Measurements from ENCODE around the gene BUD23. TPM values are rescaled to one million over a fixed set of nuclear protein-coding genes. Genes with fewer than 3 reads are reported as not detected.

The BUD23 gene
- total RNA-seq, 4 donors from 2014 or later: 12.4 to 54.6 (median 31.5) TPM

DNA sequence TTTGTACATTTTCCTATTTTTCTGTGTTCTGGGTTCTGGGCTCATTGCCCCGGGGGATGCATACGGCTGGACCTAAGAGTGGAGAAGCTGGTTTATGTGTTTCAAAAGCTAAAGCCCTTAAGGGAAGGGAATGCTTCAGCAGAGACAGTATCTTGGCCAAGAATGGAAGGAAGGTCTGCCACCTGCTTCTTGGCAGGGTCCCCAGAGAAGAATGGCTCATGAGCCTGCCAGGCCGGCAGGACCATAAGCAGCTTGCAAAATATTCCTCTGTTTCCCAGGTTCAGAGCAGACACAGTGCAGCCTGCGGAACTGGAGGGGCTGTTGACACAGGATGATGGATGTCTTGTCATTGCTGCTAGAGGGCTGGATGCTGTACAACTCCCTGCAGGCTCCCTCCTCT lies 63.0 kb downstream of the BUD23 start:
- no peak for DNase-seq
- no peaks in the 10 kb centered on the region for H3K4me1 ChIP-seq
- TF ChIP-seq POLR2A (IDR thresholded peaks at IDR 0.05): no peak
- TF ChIP-seq, protein P1, sequence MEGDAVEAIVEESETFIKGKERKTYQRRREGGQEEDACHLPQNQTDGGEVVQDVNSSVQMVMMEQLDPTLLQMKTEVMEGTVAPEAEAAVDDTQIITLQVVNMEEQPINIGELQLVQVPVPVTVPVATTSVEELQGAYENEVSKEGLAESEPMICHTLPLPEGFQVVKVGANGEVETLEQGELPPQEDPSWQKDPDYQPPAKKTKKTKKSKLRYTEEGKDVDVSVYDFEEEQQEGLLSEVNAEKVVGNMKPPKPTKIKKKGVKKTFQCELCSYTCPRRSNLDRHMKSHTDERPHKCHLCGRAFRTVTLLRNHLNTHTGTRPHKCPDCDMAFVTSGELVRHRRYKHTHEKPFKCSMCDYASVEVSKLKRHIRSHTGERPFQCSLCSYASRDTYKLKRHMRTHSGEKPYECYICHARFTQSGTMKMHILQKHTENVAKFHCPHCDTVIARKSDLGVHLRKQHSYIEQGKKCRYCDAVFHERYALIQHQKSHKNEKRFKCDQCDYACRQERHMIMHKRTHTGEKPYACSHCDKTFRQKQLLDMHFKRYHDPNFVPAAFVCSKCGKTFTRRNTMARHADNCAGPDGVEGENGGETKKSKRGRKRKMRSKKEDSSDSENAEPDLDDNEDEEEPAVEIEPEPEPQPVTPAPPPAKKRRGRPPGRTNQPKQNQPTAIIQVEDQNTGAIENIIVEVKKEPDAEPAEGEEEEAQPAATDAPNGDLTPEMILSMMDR (IDR thresholded peaks at IDR 0.05): no peak
- H3K27me3 ChIP-seq: no peaks in the 10 kb centered on the region
- H3K4me3 ChIP-seq: no peak overlapping the region
- intact Hi-C loops (cut with DNase I; ENCODE audit: low total_unique reads): no loop called here
- H3K9me3 ChIP-seq: no peaks in the 10 kb centered on the region
- H3K36me3 ChIP-seq: no peaks in the 10 kb centered on the region
- H3K27ac ChIP-seq: no peak overlapping the region

MicroRNA genes within 50 kb of the gene (microRNA counts, 767-probe panel; counts per million panel counts)
- 0 counts per million in 2 donors for microRNA hsa-miR-4284

Small RNAs within 50 kb of the gene (microRNA-seq; reads per million reads assigned to microRNA genes)
- gene MIR4284 (ENCODE audit: borderline microRNAs expressed, borderline replicate concordance): not detected

Small RNAs within 50 kb of the gene (small RNA-seq; reads per million reads assigned to genes)
- gene MIR4284: not detected
- not detected for gene RN7SL265P

Other genes starting within 250 kb of the BUD23 start
- 1 to 10 TPM in 1 of 4 donors, under 1 TPM in 2, not detected in 1; 0.55 to 1.5 (median 0.90) TPM for gene FZD9, start 249.8 kb upstream of the BUD23 start, total RNA-seq
- 10 to 100 TPM; 29.5 to 79.5 (median 59.8) TPM for gene BAZ1B, start 161.3 kb upstream of the BUD23 start, total RNA-seq
- gene BCL7B, start 125.9 kb upstream of the BUD23 start, total RNA-seq: 10 to 100 TPM; 13.8 to 63.5 (median 43.7) TPM
- 100 to 1,000 TPM in 1 of 4 donors, 10 to 100 TPM in 3; 21.5 to 106 (median 50.9) TPM for gene TBL2, start 105.0 kb upstream of the BUD23 start, total RNA-seq
- gene MLXIPL, start 59.1 kb upstream of the BUD23 start, total RNA-seq: 1 to 10 TPM in 2 of 4 donors, not detected in 2; 1.7 to 1.9 TPM
- 1 to 10 TPM in 3 of 4 donors, not detected in 1; 6.7 to 9.3 (median 8.8) TPM for gene VPS37D, start 15.8 kb upstream of the BUD23 start, total RNA-seq
- 10 to 100 TPM in 1 of 4 donors, 1 to 10 TPM in 2, under 1 TPM in 1; 0.29 to 14.1 (median 3.3) TPM for gene DNAJC30, start 144 bp upstream of the BUD23 start, total RNA-seq
- 10 to 100 TPM in 2 of 4 donors, 1 to 10 TPM in 2; 2.3 to 19.1 (median 11.0) TPM for gene STX1A, start 36.1 kb downstream of the BUD23 start, total RNA-seq
- gene ABHD11, start 55.2 kb downstream of the BUD23 start, total RNA-seq: 10 to 100 TPM in 2 of 4 donors, 1 to 10 TPM in 2; 4.4 to 14.1 (median 7.7) TPM
- gene CLDN3, start 86.7 kb downstream of the BUD23 start, total RNA-seq: 10 to 100 TPM in 1 of 4 donors, under 1 TPM in 2, not detected in 1; 0.51 to 15.1 (median 0.88) TPM
- gene CLDN4, start 147.4 kb downstream of the BUD23 start, total RNA-seq: 10 to 100 TPM in 1 of 4 donors, 1 to 10 TPM in 2, under 1 TPM in 1; 0.77 to 55.7 (median 4.5) TPM
- 1 to 10 TPM in 3 of 4 donors, not detected in 1; 1.5 to 9.3 (median 2.8) TPM for gene METTL27, start 158.9 kb downstream of the BUD23 start, total RNA-seq
- 1 to 10 TPM in 1 of 4 donors, not detected in 3; 1.1 TPM for gene TMEM270, start 177.6 kb downstream of the BUD23 start, total RNA-seq